SK-N-DZ (cell line): ENCODE data around the gene COPZ2. TPM values are rescaled to one million over a fixed set of nuclear protein-coding genes. Genes with fewer than 3 reads are reported as not detected.
"Not testable (repeated sequence)": the region's sequence is repeated elsewhere in the genome, so short reads cannot be mapped to it uniquely, and the experiment has no call there.

Experiments
- DNase-seq: peaks from one replicate; pipeline ENCODE4 v3.0.0-alpha.2; 2015; ENCODE audit warnings: low spot score
- polyA plus RNA-seq, 2 experiments: library from polyadenylated mRNA; depleted of rRNA; stranded (reverse); fragments of >200 nt; gene quantifications; 2 replicates each; pipeline ENCODE4 v1.2.3, GENCODE V29; 2014

Gene COPZ2, protein sequence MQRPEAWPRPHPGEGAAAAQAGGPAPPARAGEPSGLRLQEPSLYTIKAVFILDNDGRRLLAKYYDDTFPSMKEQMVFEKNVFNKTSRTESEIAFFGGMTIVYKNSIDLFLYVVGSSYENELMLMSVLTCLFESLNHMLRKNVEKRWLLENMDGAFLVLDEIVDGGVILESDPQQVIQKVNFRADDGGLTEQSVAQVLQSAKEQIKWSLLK
- polyA plus RNA-seq (2014; cell fraction: cytosol; rRNA removed), result 1.1 and 1.6 TPM in 2 replicates
- polyA plus RNA-seq (2014; cell fraction: nucleus; rRNA removed), result 0.51 and 0.80 TPM in 2 replicates

DNA sequence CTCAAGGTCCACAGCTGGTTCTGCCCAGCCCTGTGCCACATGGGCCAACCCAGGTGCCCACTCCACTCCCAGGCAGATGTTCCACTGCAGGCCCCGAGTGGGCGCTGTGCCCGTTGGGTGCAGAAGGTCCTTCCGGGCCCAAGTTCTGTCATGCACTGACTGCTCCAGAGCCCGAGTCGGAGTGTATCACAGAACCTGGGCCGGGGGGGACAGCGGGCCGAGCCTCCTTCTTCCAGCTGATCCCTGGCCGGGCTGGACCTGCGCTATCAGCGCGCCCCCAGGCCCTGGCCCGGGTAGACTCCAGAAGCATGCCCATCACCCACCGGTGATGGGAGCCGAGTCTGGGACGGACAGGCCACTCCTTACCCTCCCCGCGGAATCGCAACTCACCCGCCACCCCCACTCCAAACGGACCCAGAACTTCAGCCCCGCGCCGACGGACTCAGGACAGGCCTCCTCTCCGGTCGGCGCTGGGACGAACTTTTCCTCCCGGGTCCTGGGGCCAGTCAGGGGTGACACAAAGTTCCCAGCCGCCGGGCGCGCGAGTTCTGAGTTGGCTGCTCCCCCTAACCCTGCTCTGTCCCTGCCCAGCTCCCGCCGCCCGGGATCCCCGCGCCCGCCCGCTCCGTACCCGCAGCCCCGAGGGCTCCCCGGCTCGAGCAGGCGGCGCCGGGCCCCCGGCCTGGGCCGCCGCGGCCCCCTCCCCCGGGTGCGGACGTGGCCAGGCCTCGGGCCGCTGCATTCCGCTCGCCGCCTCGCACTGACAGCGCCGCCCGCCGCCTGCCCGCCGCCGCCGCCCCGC is at the start of gene COPZ2:
Gene COPZ2 (minus strand): TSS at position 762 of the 802 bp plus-strand sequence. CDS start 20 bp downstream, at position 742.
- DNase-seq, result no peak

DNA sequence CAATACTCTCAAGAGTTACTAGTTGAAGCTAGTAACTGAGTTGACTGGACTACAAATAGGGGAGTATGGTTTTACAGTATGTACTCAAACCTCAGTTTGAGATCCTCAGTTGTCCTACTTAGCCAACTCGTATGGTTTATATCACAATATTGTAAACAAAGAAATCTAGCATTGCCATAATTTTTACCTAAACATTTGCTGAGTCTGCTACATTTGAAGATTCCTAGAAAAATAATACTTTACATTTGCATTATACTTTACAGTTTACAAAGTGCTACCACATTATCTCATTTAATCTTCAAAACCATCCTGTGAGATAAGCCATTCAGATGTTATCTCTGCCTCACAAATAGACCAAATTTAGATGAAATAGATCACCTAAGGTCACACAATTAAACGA is 47.3 kb upstream of the COPZ2 start:
- DNase-seq, result no peak

DNA sequence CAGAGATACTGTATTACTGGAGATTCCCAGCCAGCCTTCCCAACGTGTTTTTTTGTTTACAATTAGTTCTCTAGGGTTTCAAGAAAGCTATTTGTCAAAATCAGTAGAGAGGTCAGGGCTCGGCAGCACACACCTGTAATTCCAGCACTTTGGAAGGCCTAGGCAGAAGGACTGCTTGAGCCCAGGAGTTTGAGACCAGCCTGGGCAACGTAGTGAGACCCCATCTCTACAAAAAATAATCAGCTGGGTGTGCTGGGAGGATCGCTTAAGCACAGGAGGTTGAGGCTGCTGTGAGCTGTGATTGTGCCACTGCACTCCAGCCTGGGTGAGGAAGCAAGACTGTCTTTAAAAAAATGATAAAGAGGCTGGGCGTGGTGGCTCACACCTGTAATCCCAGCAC is 44.3 kb upstream of the COPZ2 start:
- no peak for DNase-seq

DNA sequence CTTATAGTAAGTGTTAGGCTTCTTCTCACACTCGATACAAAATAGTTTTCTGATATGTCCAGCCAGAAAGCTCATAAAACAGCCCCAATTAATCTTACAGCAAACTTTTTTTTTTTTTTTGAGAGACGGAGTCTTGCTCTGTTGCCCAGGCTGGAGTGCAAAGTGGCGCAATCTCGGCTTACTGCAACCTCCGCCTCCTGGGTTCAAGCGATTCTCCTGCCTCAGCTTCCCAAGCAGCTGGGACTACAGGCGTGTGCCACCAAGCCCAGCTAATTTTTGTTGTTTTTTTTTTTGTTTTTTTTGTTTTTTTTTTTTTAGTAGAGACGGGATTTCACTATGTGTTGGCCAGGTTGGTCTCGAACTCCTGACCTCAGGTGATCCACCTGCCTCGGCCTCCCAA is 39.6 kb upstream of the COPZ2 start:
- not testable (repeated sequence) for DNase-seq

DNA sequence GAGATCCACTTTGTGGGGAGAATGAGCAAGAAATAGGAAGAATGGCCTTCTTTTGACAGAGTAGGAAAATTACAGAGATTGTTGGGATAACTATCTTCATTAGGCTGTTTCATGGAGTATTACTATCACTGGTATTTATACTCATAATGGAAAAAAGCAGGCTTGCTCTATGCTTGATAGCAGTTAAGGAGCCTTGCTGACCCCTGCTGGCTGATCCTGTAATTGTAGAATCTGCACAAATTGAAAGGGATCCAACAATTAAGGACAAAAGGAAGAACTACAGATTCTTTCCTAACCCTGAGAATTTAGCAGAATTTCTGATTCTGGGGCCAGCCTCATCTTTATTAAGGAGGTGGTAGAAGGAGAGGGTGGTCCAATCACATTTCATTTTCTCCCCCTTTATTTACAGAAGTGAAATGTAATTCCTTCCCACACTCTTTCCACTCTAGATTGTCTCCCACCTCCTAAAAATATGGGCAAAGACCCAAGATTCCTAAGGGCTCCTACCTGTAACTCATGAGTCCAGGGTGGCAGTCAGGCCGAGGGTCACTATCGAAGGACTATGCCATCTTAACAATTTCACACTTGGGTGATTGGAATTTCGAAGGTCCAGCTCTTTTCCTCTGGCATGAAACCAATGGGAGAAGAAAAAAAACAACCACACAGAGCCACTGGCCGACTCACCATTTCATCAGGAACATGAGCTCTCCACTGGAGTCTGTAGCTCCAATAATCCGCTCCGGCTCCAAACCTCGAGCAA is 36.9 kb upstream of the COPZ2 start:
- DNase-seq, result peak; percentile 67

- not testable (repeated sequence) for DNase-seq
Observed at GRCh38 chr17:48073566-48074094, 36.0 kb upstream of the COPZ2 start.

GRCh38 chr17:48072811-48073210 is 35.2 kb upstream of the COPZ2 start:
- DNase-seq, result not testable (repeated sequence)

GRCh38 chr17:48071654-48072053 is 34.1 kb upstream of the COPZ2 start:
- DNase-seq, result no peak

DNA sequence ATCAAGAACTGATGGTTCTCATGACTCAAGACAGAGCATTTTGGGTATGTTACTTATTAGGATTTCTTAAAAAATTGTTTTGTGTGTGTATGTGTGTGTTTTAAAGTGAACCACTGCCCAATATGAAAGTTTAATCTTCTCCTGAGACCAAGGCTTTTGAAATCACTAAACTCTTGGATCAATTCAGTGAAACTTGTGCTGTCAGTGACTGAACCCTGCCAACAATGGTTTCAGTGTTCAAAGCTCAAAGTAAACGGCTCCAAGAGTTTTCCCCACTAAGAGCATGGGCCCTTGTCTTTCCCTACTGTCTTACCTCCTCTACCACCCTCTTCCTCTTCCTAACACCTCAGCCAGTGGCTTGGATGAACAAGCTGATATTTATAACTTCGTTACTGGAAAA is 32.6 kb upstream of the COPZ2 start:
- DNase-seq, result no peak

GRCh38 chr17:48068491-48068961 is 30.9 kb upstream of the COPZ2 start:
- DNase-seq, result no peak

GRCh38 chr17:48067808-48068207 is 30.2 kb upstream of the COPZ2 start:
- not testable (repeated sequence) for DNase-seq

- no peak for DNase-seq
Observed at GRCh38 chr17:48067245-48067644, 29.6 kb upstream of the COPZ2 start.

DNA sequence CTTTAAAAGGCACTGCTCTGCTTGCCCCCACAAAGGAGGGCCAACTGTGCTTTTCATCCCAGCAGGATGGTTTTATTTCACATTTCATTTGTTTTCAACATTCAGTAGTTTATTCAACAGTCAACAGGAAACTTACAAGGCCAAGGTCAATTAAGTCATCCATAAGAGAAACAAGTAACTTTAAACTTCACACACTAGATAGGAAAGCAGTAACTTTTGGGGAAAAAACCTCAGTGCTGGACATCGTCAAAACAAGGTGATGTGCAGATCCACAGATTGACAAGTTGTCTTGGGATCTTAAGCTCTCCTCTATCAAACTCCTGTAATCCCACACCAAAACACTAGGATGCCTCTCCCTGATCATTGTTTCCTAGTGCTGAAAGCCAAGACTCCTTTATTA is 29.1 kb upstream of the COPZ2 start:
- DNase-seq, result no peak

- no peak for DNase-seq
Observed at GRCh38 chr17:48066192-48066591, 28.6 kb upstream of the COPZ2 start.

DNA sequence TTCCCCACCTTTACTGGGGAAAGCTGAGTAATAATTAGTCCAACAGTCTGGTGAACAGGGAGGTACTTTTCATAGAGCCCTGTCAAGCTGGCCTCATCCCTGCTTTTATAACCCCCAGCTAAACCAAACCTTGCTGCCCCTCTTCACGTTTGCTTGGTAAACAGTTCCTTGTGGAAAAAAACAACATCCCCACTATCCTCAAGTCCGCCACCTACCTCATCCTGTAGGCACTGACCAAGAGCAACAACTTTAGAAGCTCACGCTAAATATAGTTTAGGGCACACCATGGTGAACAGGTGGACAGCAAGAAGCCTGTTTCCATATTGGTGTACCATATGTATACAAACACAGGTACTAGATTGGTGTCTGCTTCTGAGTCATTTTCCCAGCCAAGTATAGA is 27.0 kb upstream of the COPZ2 start:
- DNase-seq, result no peak

DNA sequence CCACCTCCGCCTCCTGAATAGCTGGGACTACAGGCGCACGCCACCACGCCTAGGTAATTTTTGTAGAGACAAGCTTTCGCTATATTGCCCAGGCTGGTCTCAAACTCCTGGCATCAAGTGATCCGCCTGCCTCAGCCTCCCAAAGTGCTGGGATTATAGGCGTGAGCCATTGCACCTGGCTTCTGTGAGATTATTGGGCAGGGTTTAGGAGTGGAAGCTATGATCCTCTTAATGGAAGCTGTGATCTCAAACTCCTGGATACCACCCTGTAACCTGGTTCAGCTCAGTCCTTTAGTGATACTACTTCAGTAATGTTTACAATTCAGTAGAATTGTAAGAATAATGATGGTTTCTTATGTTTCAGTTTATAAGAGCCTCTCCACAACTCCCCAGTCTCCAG is 24.7 kb upstream of the COPZ2 start:
- DNase-seq, result no peak

DNA sequence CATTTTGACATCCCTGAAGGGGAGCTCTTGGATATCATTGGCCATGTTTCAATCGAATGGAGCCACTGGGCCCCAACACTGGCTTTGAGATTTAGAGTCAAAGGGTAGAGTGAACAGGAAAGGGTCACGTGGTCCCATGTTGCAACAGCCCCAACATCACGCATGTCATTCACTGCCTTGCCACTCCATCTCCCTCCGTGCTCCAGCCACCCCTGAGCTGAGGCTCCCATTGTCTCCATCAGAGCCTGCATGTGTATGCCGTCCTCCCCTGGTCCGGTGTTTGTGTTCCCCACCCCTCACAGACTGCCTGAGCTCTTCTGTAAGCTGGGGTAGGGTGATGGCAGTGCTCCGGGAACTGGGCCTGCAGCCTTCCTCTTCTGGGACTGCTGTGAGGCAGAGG is 22.7 kb upstream of the COPZ2 start:
- DNase-seq, result no peak

- DNase-seq, result no peak
Observed at GRCh38 chr17:48059125-48059668, 21.6 kb upstream of the COPZ2 start.

DNA sequence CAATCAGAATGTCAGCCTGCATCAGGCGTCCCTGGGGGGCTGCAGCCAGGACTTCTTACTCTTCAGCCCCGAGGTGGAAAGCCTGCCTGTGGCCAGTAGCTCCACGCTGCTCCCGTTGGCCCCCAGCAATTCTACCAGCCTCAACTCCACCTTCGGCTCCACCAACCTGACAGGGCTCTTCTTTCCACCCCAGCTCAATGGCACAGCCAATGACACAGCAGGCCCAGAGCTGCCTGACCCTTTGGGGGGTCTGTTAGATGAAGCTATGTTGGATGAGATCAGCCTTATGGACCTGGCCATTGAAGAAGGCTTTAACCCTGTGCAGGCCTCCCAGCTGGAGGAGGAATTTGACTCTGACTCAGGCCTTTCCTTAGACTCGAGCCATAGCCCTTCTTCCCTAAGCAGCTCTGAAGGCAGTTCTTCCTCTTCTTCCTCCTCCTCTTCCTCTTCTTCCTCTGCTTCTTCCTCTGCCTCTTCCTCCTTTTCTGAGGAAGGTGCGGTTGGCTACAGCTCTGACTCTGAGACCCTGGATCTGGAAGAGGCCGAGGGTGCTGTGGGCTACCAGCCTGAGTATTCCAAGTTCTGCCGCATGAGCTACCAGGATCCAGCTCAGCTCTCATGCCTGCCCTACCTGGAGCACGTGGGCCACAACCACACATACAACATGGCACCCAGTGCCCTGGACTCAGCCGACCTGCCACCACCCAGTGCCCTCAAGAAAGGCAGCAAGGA is 21.0 kb upstream of the COPZ2 start:
- DNase-seq, result no peak

- DNase-seq, result no peak
Observed at GRCh38 chr17:48057626-48058025, 20.0 kb upstream of the COPZ2 start.

DNA sequence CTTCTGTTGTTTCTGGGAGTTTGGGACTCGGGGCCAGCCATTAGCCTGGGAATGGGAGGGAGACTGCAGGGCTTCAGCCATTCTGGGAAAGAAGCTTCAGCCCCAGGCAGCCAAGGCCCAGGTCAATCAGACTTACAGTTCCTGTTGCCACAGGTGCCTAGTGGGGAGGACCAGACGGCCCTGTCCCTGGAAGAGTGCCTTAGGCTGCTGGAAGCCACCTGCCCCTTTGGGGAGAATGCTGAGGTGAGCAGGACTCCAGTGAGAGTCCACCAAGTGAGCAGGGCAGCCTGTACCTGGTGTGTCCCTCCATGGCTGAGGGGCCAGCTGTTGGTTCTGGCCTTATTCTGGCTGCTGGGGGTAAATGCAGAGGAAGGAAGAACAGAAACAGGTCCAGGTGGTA is 19.3 kb upstream of the COPZ2 start:
- no peak for DNase-seq
